GM19397 (cell line): ENCODE data around the gene ZBTB44.

ENCODE experiments used
- ATAC-seq: cut with Tn5 transposase; IDR thresholded peaks from one replicate; pipeline ENCODE4 v1.9.1; 2021; ENCODE audit warnings: mild to moderate bottlenecking, moderate library complexity; ENCODE audit not compliant: unreplicated experiment

Gene ZBTB44

GRCh38 chr11:130179396-130180306 is 135.1 kb downstream of the ZBTB44 start:
- no peak for ATAC-seq

GRCh38 chr11:130178441-130179339 is 136.0 kb downstream of the ZBTB44 start:
- no peak for ATAC-seq

- ATAC-seq = no peak
Measured at GRCh38 chr11:130177782-130178181, 136.9 kb downstream of the ZBTB44 start.
